K562 (cell line): Measurements from ENCODE around the gene CDC6. TPM values are rescaled to one million over a fixed set of nuclear protein-coding genes. Genes with fewer than 3 reads are reported as not detected.

Experiments
- CBX5 ChIP-seq: IDR thresholded peaks from 2 replicates; pipeline ENCODE4 v1.6.1; 2014; ENCODE audit warnings: low read depth, borderline replicate concordance
- CEBPG ChIP-seq, 3 experiments: fragments of 200-800 bp in 1 of 3; sonication (Bioruptor generic) in 1 of 3; sonication (generic) in 1 of 3; formaldehyde crosslinking in 1 of 3; IDR thresholded peaks in 2 of 3; conservative IDR thresholded peaks in 1 of 3; 2 replicates each; pipeline versions ENCODE4 v1.6.1 to v1.8.0; 2016 to 2022; ENCODE audit warnings: missing compliant biosample characterization in 2 of 3, missing genetic modification characterization in 2 of 3, mild to moderate bottlenecking in 1 of 3, missing genetic modification reagents in 1 of 3
- NR1H2 ChIP-seq: sonication (generic); formaldehyde crosslinking; IDR thresholded peaks from 2 replicates; pipeline ENCODE4 v1.4.0; 2020; ENCODE audit warnings: mild to moderate bottlenecking, missing genetic modification reagents
- SMARCC2 ChIP-seq: fragments of 450-650 bp; IDR thresholded peaks from 2 replicates; pipeline ENCODE4 v1.6.1; 2017; ENCODE audit warnings: antibody characterized with exemption, moderate library complexity, mild to moderate bottlenecking, low read depth
- ZNF263 ChIP-seq: sonication (generic); formaldehyde crosslinking; IDR thresholded peaks from 2 replicates; pipeline ENCODE4 v1.8.0; 2022; ENCODE audit warnings: mild to moderate bottlenecking, missing genetic modification reagents, borderline replicate concordance
- ZNF778 ChIP-seq: fragments of 450-650 bp; formaldehyde crosslinking; IDR thresholded peaks from 2 replicates; pipeline ENCODE4 v1.4.0; 2020; ENCODE audit warnings: mild to moderate bottlenecking, moderate library complexity
- polyA plus RNA-seq, 8 experiments: library from polyadenylated mRNA; depleted of rRNA in 4 of 8; stranded (reverse) in 5 of 8; unstranded in 3 of 8; fragments of >200 nt; fragmentation: Nextera tagmentation in 2 of 8; fragmentation: Illumina TruSeq in 1 of 8; extraction: Ambion mirVana in 2 of 8; extraction: Trizol in 1 of 8; gene quantifications; 2 replicates each; pipeline versions ENCODE4 v1.2.1 to v1.2.3, GENCODE V29; 2011 to 2014; ENCODE audit warnings: inconsistent platforms in 1 of 8, missing spikeins in 1 of 8
- total RNA-seq, 7 experiments: library from RNA; depleted of rRNA in 6 of 7; stranded (reverse); fragments of >200 nt in 6 of 7; fragmentation: Illumina TruSeq in 2 of 7; extraction: Trizol in 2 of 7; gene quantifications; 2 replicates each; pipeline versions ENCODE4 v1.2.1 to v1.2.3, GENCODE V29; 2011 to 2021; ENCODE audit warnings: low replicate concordance in 1 of 7
- TF ChIP-seq, protein P1 (sequence below): fragments of 450-650 bp; IDR thresholded peaks from 2 replicates; pipeline ENCODE4 v1.6.1; 2016; ENCODE audit warnings: mild to moderate bottlenecking, moderate library complexity
- TF ChIP-seq, protein P2 (sequence below): fragments of 450-650 bp; IDR thresholded peaks from 2 replicates; pipeline ENCODE4 v1.6.1; 2016; ENCODE audit warnings: low read depth, mild to moderate bottlenecking, moderate library complexity
- TF ChIP-seq, protein P3 (sequence below): fragments of 450-650 bp; formaldehyde crosslinking; IDR thresholded peaks from 2 replicates; pipeline ENCODE4 v1.4.0; 2020; ENCODE audit warnings: mild to moderate bottlenecking, mixed read lengths
- TF ChIP-seq, protein P4 (sequence below): fragments of 250-450 bp; sonication (Bioruptor Pico); IDR thresholded peaks from 2 replicates; pipeline ENCODE4 v1.8.0; 2021; ENCODE audit warnings: borderline replicate concordance, mild to moderate bottlenecking, moderate library complexity; ENCODE audit not compliant: poor library complexity, severe bottlenecking

Gene CDC6
- total and polyA plus RNA-seq, 9 of the 15 experiments (the other 6 are each of a cell fraction or from before 2014, with no cell fraction given), result 29.6 to 141 (median 106) TPM

GRCh38 chr17:40345161-40345993 lies 57.7 kb downstream of the CDC6 start (continued):
- TF ChIP-seq, protein P1, sequence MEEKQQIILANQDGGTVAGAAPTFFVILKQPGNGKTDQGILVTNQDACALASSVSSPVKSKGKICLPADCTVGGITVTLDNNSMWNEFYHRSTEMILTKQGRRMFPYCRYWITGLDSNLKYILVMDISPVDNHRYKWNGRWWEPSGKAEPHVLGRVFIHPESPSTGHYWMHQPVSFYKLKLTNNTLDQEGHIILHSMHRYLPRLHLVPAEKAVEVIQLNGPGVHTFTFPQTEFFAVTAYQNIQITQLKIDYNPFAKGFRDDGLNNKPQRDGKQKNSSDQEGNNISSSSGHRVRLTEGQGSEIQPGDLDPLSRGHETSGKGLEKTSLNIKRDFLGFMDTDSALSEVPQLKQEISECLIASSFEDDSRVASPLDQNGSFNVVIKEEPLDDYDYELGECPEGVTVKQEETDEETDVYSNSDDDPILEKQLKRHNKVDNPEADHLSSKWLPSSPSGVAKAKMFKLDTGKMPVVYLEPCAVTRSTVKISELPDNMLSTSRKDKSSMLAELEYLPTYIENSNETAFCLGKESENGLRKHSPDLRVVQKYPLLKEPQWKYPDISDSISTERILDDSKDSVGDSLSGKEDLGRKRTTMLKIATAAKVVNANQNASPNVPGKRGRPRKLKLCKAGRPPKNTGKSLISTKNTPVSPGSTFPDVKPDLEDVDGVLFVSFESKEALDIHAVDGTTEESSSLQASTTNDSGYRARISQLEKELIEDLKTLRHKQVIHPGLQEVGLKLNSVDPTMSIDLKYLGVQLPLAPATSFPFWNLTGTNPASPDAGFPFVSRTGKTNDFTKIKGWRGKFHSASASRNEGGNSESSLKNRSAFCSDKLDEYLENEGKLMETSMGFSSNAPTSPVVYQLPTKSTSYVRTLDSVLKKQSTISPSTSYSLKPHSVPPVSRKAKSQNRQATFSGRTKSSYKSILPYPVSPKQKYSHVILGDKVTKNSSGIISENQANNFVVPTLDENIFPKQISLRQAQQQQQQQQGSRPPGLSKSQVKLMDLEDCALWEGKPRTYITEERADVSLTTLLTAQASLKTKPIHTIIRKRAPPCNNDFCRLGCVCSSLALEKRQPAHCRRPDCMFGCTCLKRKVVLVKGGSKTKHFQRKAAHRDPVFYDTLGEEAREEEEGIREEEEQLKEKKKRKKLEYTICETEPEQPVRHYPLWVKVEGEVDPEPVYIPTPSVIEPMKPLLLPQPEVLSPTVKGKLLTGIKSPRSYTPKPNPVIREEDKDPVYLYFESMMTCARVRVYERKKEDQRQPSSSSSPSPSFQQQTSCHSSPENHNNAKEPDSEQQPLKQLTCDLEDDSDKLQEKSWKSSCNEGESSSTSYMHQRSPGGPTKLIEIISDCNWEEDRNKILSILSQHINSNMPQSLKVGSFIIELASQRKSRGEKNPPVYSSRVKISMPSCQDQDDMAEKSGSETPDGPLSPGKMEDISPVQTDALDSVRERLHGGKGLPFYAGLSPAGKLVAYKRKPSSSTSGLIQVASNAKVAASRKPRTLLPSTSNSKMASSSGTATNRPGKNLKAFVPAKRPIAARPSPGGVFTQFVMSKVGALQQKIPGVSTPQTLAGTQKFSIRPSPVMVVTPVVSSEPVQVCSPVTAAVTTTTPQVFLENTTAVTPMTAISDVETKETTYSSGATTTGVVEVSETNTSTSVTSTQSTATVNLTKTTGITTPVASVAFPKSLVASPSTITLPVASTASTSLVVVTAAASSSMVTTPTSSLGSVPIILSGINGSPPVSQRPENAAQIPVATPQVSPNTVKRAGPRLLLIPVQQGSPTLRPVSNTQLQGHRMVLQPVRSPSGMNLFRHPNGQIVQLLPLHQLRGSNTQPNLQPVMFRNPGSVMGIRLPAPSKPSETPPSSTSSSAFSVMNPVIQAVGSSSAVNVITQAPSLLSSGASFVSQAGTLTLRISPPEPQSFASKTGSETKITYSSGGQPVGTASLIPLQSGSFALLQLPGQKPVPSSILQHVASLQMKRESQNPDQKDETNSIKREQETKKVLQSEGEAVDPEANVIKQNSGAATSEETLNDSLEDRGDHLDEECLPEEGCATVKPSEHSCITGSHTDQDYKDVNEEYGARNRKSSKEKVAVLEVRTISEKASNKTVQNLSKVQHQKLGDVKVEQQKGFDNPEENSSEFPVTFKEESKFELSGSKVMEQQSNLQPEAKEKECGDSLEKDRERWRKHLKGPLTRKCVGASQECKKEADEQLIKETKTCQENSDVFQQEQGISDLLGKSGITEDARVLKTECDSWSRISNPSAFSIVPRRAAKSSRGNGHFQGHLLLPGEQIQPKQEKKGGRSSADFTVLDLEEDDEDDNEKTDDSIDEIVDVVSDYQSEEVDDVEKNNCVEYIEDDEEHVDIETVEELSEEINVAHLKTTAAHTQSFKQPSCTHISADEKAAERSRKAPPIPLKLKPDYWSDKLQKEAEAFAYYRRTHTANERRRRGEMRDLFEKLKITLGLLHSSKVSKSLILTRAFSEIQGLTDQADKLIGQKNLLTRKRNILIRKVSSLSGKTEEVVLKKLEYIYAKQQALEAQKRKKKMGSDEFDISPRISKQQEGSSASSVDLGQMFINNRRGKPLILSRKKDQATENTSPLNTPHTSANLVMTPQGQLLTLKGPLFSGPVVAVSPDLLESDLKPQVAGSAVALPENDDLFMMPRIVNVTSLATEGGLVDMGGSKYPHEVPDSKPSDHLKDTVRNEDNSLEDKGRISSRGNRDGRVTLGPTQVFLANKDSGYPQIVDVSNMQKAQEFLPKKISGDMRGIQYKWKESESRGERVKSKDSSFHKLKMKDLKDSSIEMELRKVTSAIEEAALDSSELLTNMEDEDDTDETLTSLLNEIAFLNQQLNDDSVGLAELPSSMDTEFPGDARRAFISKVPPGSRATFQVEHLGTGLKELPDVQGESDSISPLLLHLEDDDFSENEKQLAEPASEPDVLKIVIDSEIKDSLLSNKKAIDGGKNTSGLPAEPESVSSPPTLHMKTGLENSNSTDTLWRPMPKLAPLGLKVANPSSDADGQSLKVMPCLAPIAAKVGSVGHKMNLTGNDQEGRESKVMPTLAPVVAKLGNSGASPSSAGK, result peak; percentile 89
- no peak for TF ChIP-seq ZNF778 (CRISPR knock-in tag)
- TF ChIP-seq, protein P2, sequence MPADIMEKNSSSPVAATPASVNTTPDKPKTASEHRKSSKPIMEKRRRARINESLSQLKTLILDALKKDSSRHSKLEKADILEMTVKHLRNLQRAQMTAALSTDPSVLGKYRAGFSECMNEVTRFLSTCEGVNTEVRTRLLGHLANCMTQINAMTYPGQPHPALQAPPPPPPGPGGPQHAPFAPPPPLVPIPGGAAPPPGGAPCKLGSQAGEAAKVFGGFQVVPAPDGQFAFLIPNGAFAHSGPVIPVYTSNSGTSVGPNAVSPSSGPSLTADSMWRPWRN, result no peak
- TF ChIP-seq NR1H2 (CRISPR knock-in tag), result no peak
- no peak for TF ChIP-seq SMARCC2
- TF ChIP-seq ZNF263 (CRISPR knock-in tag), result no peak
- TF ChIP-seq, protein P3, sequence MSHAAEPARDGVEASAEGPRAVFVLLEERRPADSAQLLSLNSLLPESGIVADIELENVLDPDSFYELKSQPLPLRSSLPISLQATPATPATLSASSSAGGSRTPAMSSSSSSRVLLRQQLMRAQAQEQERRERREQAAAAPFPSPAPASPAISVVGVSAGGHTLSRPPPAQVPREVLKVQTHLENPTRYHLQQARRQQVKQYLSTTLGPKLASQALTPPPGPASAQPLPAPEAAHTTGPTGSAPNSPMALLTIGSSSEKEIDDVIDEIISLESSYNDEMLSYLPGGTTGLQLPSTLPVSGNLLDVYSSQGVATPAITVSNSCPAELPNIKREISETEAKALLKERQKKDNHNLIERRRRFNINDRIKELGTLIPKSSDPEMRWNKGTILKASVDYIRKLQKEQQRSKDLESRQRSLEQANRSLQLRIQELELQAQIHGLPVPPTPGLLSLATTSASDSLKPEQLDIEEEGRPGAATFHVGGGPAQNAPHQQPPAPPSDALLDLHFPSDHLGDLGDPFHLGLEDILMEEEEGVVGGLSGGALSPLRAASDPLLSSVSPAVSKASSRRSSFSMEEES (CRISPR knock-in tag), result no peak
- TF ChIP-seq CBX5, result no peak
- no peak for TF ChIP-seq CEBPG (CRISPR knock-in tag; IDR thresholded peaks at IDR 0.05)
- no peak for TF ChIP-seq CEBPG (tag; conservative IDR thresholded peaks at IDR 0.05 in 1 of 2, IDR thresholded peaks at IDR 0.05 in 1 of 2)
- TF ChIP-seq, protein P4, sequence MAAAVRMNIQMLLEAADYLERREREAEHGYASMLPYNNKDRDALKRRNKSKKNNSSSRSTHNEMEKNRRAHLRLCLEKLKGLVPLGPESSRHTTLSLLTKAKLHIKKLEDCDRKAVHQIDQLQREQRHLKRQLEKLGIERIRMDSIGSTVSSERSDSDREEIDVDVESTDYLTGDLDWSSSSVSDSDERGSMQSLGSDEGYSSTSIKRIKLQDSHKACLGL, result no peak
